Heart right ventricle (tissue), 16 donors: ENCODE data around the gene OCRL. TPM values are rescaled to one million over a fixed set of nuclear protein-coding genes. Genes with fewer than 3 reads are reported as not detected.

Source experiments
- ATAC-seq, 8 donors: fragments of 200-7000 bp; cut with Tn5 transposase; one replicate each; pipeline ENCODE4 v1.9.1; 2020; ENCODE audit warnings: mild to moderate bottlenecking in 8 of 8, moderate library complexity in 8 of 8, moderate number of reproducible peaks in 1 of 8
- DNase-seq, 2 donors: peaks; one replicate each; pipeline ENCODE4 v3.0.0-alpha.2; 2020
- H3K27ac ChIP-seq, 10 donors: fragments of 200-600 bp; sonication (generic) in 2 of 10; one replicate each; pipeline versions ENCODE4 v1.5.0 to v1.8.0; 2020 to 2022; ENCODE audit warnings: mild to moderate bottlenecking in 3 of 10
- H3K27me3 ChIP-seq, 7 donors: fragments of 200-600 bp; one replicate each; pipeline ENCODE4 v1.8.0; 2021 to 2022; ENCODE audit warnings: mild to moderate bottlenecking in 2 of 7
- H3K36me3 ChIP-seq, 9 donors: fragments of 200-600 bp; sonication (generic) in 1 of 9; one replicate each; pipeline versions ENCODE4 v1.5.0 to v1.8.0; 2020 to 2022; ENCODE audit warnings: mild to moderate bottlenecking in 2 of 9
- H3K4me1 ChIP-seq, 9 donors: fragments of 200-600 bp; sonication (generic) in 1 of 9; one replicate each; pipeline versions ENCODE4 v1.5.0 to v1.8.0; 2020 to 2022; ENCODE audit warnings: mild to moderate bottlenecking in 4 of 9
- H3K4me3 ChIP-seq, 10 donors: fragments of 200-600 bp; sonication (generic) in 2 of 10; one replicate each; pipeline versions ENCODE4 v1.5.0 to v1.8.0; 2020 to 2022; ENCODE audit warnings: mild to moderate bottlenecking in 7 of 10, moderate library complexity in 2 of 10
- H3K9me3 ChIP-seq, 11 donors: fragments of 200-600 bp in 10 of 11; sonication (generic) in 2 of 11; one replicate each; pipeline versions ENCODE4 v1.5.0 to v1.8.0; 2013 to 2022; ENCODE audit warnings: mild to moderate bottlenecking in 2 of 11, control low read depth in 1 of 11, moderate library complexity in 1 of 11
- WGBS, 2 donors: extraction: QIAGEN DNeasy Blood & Tissue Kit; methylation state at CpG; one replicate each; pipeline ENCODE4 v1.1.7; 2013; ENCODE audit warnings: inconsistent platforms in 1 of 2; 5-methylcytosine and 5-hydroxymethylcytosine counted together
- intact Hi-C, 10 donors: fragments of 100-400 bp; cut with DNase I; formaldehyde crosslinking; loops; one replicate each; pipeline versions ENCODE4 v1.11.1 to v1.14.2; 2022
- polyA plus RNA-seq, 2 donors: library from polyadenylated mRNA; stranded (reverse); fragments of 200-250 nt; gene quantifications; one replicate each; pipeline ENCODE4 v1.2.3, GENCODE V29; 2013
- total RNA-seq, 10 donors: library from RNA; stranded (reverse); fragmentation: NEBNext Ultra II Directional in 3 of 10; extraction: Animal tissue kit (Norgen Biotek cat#: 25700) in 3 of 10; gene quantifications; one replicate each; pipeline versions ENCODE4 v1.2.1 to v1.2.4, GENCODE V29; 2021 to 2023
- TF ChIP-seq, protein P1 (sequence below), 9 donors: fragments of 200-600 bp; sonication (generic) in 2 of 9; IDR thresholded peaks; one replicate each; pipeline versions ENCODE4 v1.5.0 to v1.8.0; 2021 to 2022; ENCODE audit warnings: antibody characterized with exemption in 9 of 9, mild to moderate bottlenecking in 5 of 9, moderate library complexity in 1 of 9
- donor health status: Arrhythmogenic right ventricular cardiomyopathy.
- donor health status: ischemic (EF 13 %, LVEDD 7.1; RV severe dilation, severe dysfunction).
- donor health status: healthy with polysubstance abuse.
- donor health status: DM: no; HTN: yes; CAD: no.
- donor health status: DM: no; HTN: no; CAD: no.
- donor health status: ischemic (EF 25% LVEDD 6.9; RV normal size, moderate dysfunction).
- donor health status: ischemic (EF 25% LVEDD 5.7; RV mildly dilated, moderate dysfunction).
- donor health status: healthy.
- donor health status: DM: yes; HTN: yes; CAD: no.
- donor health status: Ischemic cardiomyopathy.
- donor health status: ischemic (EF 35%, LVEDD 5.7; RV mildly dilated, moderate dysfunction).
- donor health status: nonischemic (EF 11% LVEDD 7.7; RV severe dilation, severe dysfunction).
- donor health status: DM: yes; HTN: yes; CAD: no.
- donor health status: PGD.
- donor health status: ischemic (EF 29% LVEDD 5.4; RV normal size, mild dysfunction).
- donor health status: nonischemic (EF 23%, LVEDD 6.1; RV moderate dilation, normal function).

Gene OCRL
- total and polyA plus RNA-seq, 12 donors, result 6.9 to 13.8 (median 9.0) TPM

DNA sequence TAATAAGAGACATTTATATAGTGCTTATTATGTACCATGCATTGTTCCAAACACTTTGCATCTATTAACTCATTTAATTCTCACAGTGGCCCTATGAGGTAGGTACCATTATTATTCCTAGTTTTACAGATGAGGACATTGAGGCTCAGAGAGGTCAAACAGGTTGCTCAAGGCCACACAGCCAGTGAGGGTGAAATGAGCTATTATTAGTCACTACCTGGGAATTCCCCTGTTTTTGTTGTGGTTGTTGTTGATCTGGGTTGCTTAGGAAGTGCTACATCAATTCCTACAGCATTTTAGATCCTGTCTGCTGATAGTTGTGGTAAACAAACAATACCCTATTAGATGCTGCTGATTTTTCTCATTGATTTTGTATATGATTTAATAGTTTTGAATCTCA, 73.5 kb downstream of the OCRL start:
- Histone ChIP-seq H3K9me3 (peaks cover 0 to 3% (median 0%) of the 10 kb centered on the region in 11 donors), H3K4me3 (no peak overlapping the region), H3K4me1 (peaks cover 0 to 6% (median 0%) of the 10 kb centered on the region in 9 donors), H3K36me3 (no peaks in the 10 kb centered on the region), H3K27ac (no peak overlapping the region), H3K27me3 (no peaks in the 10 kb centered on the region)
- DNase-seq (no peak), ATAC-seq (no peak)
- intact Hi-C loops, result no loop called here
- TF ChIP-seq, protein P1, sequence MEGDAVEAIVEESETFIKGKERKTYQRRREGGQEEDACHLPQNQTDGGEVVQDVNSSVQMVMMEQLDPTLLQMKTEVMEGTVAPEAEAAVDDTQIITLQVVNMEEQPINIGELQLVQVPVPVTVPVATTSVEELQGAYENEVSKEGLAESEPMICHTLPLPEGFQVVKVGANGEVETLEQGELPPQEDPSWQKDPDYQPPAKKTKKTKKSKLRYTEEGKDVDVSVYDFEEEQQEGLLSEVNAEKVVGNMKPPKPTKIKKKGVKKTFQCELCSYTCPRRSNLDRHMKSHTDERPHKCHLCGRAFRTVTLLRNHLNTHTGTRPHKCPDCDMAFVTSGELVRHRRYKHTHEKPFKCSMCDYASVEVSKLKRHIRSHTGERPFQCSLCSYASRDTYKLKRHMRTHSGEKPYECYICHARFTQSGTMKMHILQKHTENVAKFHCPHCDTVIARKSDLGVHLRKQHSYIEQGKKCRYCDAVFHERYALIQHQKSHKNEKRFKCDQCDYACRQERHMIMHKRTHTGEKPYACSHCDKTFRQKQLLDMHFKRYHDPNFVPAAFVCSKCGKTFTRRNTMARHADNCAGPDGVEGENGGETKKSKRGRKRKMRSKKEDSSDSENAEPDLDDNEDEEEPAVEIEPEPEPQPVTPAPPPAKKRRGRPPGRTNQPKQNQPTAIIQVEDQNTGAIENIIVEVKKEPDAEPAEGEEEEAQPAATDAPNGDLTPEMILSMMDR (IDR thresholded peaks at IDR 0.05), result no peak

DNA sequence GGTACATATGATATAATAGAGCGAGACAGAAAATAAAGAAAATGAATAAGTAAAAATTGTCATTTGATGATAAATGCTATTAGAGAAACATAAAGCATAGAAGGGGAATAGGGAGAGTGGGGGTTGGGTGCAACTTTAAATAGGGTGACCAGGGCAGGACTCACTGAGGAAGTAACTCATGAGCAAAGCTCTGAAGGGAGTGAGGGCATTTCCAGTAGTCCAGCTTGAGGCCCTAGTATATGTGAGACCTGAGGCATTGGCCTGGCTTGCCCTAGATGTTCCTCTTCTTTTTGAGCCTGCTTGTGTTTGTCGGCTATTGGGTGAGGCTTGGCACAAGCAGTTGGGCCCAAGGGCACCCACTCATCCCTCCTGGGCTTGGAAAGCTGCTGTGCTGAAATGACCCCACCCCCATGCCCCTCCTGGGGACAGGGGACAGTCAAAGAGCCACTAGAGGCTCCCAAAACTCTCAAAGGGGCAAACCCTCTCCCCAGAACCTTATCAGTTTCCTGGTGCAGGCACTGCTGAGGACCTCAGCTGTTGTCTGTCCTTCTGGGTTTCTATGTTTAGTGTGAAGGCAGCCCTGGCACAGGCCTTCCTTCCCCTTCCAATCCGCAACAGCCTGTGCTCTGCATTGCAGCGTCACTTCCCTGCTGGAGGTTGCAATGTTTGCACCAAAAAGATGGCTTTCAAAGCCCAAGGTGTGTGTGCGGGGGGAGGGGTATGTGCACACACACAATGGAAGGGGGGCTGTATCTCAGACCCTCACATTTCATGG, 74.6 kb downstream of the OCRL start:
- 75 to 84% methylated on average over 5 of the region's 5 CpGs for WGBS, 2 donors
- ATAC-seq (peak in 2 of 8 donors; percentile 32 to 44), DNase-seq (no peak)
- Histone ChIP-seq H3K4me1 (peaks cover 0 to 6% (median 0%) of the 10 kb centered on the region in 9 donors), H3K36me3 (no peaks in the 10 kb centered on the region), H3K9me3 (peaks cover 0 to 3% (median 0%) of the 10 kb centered on the region in 11 donors), H3K27me3 (no peaks in the 10 kb centered on the region), H3K4me3 (no peak overlapping the region), H3K27ac (no peak overlapping the region)
- TF ChIP-seq, protein P1 (IDR thresholded peaks at IDR 0.05), result no peak
- intact Hi-C loops, result no loop called here

DNA sequence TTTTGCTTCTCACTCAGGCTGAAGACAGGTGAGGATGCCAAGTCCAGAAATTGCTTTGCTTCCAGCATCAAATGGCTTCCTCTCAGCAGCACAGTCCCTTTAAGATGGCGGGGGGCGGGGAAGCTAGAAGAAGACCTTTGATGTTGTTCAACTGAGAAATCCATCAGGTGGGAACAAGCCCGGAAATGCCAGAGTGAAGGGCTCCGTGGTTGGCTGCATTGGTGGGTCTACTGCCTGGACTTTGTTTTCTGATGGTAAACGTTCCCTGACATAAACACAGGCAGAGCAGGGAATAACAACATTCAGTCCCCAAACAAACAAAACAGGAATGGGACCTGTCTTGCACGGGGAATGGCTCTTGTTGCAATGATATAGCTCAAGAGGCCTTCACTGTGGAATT, 77.4 kb downstream of the OCRL start:
- 67% methylated on average over 6 of the region's 6 CpGs for WGBS, 2 donors
- no peak for DNase-seq
- no peak for ATAC-seq
- Histone ChIP-seq H3K27me3 (peaks cover 0 to 3% (median 0%) of the 10 kb centered on the region in 7 donors), H3K9me3 (no peaks in the 10 kb centered on the region), H3K36me3 (no peaks in the 10 kb centered on the region), H3K4me1 (peaks cover 0 to 6% (median 0%) of the 10 kb centered on the region in 9 donors), H3K4me3 (no peak overlapping the region), H3K27ac (no peak overlapping the region)
- intact Hi-C loops, result no loop called here
- TF ChIP-seq, protein P1 (IDR thresholded peaks at IDR 0.05), result no peak

DNA sequence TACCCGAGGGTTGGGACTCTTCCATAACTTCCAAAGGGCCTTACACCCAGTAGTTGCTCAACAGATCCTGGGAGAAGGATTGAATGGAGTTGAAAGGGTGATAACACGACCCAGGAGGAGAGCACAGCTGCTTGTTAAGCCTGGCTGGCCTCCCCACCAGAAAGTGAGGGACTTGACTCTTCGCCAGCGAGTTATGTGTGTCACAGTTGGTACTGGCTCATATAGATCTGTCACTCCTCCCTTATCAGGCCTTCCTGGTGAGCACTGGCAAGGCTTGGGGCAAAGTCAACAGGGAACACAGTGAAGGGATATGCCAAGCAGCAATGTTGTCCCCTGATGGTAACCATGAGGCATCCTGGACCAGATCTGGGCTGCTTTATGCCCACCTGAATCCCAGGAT, 78.9 kb downstream of the OCRL start:
- Histone ChIP-seq H3K36me3 (no peaks in the 10 kb centered on the region), H3K9me3 (no peaks in the 10 kb centered on the region), H3K4me3 (no peak overlapping the region), H3K27me3 (peaks cover 0 to 15% (median 0%) of the 10 kb centered on the region in 7 donors), H3K4me1 (peaks cover 0 to 6% (median 0%) of the 10 kb centered on the region in 9 donors), H3K27ac (no peak overlapping the region)
- ATAC-seq (peak in 6 of 8 donors; percentile 50 to 83 (median 73)), DNase-seq (peak in 1 of 2 donors; percentile 13)
- intact Hi-C loops, result no loop called here
- 60 to 63% methylated on average over 4 of the region's 4 CpGs for WGBS, 2 donors
- TF ChIP-seq, protein P1 (IDR thresholded peaks at IDR 0.05), result no peak
